CD4-positive, alpha-beta T cell treated with Interleukin-2 at 100 ng/mL for 4 hours (primary cell): Measurements from ENCODE around the gene ANAPC15.

Source experiments
- DNase-seq: peaks from one replicate; pipeline ENCODE4 v3.0.0-alpha.2; 2020; ENCODE audit warnings: low spot score

ANAPC15 gene

DNA sequence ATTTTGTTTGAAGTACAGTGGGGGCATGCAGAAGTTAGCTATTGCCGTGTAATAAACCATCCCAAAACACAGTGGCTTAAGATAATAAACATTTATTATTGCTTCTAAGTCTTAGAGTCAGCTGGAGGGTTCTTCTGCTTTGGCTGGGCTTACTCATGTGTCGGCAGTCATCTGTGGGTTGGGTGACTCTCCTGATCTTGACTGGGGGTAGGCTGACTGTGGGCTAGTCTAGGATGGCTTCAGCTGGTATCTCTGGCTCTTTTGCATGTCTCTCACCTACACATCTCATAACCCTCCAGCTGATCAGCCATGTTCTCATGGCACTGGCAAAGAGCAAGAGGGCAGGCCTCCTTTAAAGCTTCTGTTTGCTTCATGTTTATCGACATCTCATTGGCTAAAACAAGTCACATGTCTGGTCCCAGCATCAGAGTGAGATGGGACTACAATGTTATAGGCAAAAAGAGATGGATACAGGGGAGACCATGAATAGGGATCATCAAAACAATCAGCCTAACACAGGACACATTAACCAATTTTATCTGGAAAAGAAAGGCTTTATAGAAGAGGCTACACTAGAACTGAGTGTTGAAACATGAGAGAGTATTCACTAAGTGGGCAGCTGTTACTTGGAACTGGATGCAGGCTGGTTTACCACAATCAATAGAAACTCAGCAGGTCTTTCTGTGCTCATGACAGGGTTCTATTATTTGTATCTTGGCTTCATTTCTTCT is 26.7 kb downstream of the ANAPC15 start:
- no peak for DNase-seq

DNA sequence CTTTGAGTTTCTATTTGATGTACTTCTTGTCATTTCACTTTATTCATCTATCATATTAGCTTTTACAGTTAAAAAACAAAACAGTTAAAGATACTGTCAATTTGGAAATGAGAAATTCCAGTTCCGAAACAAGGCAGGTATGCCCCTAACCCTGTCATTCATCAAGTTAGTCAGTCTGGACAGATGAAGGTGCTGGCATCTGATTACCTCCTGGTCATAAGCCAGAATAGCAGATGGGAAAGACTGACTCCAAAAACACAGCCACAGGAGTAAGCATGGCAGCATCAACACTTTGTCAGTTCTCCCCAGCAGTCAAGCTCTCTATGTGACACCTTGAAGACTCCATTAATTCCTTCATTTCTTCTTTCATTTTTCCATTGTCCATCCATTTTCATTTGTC is 27.5 kb downstream of the ANAPC15 start:
- DNase-seq = no peak

GRCh38 chr11:72084076-72084475 is 28.4 kb downstream of the ANAPC15 start:
- DNase-seq = no peak

- no peak for DNase-seq
These were observed 29.1 kb downstream of the ANAPC15 start for GRCh38 chr11:72083414-72083813.

- no peak for DNase-seq
These were observed 30.6 kb downstream of the ANAPC15 start for GRCh38 chr11:72081821-72082453.

GRCh38 chr11:72081184-72081644 is 31.3 kb downstream of the ANAPC15 start:
- DNase-seq = no peak

DNA sequence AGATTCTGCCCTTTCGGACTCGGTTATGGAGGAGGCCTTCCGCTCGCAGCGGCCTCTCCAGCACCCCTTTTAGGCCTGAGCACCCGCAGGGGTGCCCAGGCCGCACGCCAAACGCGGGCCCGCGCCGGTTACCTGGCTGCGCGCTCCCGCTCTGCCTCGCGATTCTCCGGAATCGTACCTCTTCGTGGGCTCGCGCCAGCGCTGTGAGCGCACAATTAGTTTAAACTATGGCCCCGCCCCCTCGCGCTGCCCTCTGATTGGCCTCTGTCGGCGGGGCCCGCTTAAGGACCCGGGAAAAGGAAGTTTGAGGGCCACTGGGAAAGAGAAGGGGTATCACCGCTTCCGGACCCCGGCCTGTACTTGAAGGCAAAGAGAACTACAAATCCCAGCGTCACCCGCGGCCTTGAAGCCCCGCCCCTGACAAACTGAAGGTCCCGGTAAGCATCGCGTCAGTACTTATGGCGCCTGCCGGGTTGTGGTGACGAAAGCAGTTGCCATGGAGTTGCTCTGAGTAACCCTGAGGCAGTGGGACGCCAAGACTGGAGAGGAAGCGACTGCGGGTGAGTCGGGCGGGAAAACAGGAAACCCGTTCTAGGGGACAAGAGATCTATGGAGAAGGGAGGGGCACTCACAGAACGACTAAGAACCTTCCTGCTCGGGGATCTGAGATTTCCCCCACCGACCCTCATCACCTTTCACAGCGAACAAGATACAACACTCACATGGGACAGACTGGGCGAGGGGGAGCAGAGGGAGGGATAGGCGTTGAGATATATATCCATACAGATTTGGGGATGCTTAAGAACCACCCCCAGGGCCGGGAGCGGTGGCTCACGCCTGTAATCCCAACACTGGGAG is 31.9 kb downstream of the ANAPC15 start, which contains the start of the genes LRRC51 and NUMA1:
Gene LRRC51, plus strand, starts transcription at position 525 of the 858 bp plus-strand sequence. CDS start 8,234 bp downstream, outside the sequence.
Gene NUMA1, minus strand, starts transcription at position 217 of the 858 bp plus-strand sequence. CDS start 44,599 bp downstream, outside the sequence.
- peak; percentile 100 for DNase-seq

- DNase-seq = no peak
These were observed 32.6 kb downstream of the ANAPC15 start for GRCh38 chr11:72079819-72080325.

DNA sequence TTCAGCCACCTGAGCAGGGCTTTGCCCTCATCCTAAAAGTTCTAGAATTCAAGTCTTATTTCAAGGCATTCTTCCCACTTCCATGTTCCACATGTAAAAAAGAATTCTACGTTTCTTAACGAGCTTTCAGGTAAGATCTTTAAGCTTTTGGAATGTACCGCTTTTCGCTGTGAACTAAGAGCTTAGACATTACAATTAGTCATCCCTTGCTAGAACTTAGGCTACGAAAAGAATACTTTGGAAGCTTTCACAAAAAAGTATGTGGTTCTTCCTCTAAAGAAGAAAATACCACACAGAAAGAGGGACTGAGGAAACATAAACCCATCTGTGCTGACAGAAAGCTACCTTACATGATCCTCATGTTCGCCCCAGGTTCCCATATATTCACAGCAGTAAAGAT is 34.0 kb downstream of the ANAPC15 start:
- DNase-seq = no peak

DNA sequence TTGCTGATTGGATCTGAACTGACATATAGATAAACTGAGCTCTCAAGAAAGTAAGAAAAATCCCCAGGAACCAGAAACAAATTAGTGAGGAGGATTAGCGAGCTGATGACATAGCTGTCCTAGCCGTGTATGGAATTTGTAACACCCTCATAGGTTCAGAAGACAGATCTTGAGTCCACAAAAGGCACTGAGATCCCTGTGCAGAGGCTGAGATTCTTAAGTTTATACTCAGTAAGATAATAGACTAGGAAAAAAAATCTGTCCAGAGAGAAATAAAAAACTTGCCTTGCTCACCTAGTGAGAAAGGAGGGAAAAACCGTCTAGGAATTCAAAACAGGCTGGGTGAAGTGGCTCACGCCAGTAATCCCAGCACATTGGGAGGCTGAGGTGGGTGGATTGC is 36.7 kb downstream of the ANAPC15 start:
- no peak for DNase-seq

GRCh38 chr11:72075109-72075508 is 37.4 kb downstream of the ANAPC15 start:
- DNase-seq = no peak

GRCh38 chr11:72072348-72072747 is 40.1 kb downstream of the ANAPC15 start:
- DNase-seq = no peak

DNA sequence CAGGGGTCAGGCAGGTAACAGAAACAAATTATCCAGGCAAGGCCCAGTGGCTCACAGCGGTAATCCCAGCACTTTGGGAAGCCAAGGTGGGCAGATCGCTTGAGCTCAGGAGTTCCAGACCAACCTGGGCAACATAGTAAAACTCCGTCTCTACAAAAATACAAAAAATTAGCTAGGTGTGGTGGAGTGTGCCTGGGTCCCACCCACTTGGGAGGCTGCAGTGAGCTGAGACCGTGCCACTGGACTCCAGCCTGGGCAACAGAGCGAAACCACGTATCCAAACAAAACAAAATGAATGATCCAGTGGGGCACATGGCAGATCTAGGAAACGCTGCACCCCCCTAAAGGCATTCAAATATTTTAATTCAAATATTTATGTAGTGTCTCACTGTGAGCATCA is 42.0 kb downstream of the ANAPC15 start:
- DNase-seq = no peak

DNA sequence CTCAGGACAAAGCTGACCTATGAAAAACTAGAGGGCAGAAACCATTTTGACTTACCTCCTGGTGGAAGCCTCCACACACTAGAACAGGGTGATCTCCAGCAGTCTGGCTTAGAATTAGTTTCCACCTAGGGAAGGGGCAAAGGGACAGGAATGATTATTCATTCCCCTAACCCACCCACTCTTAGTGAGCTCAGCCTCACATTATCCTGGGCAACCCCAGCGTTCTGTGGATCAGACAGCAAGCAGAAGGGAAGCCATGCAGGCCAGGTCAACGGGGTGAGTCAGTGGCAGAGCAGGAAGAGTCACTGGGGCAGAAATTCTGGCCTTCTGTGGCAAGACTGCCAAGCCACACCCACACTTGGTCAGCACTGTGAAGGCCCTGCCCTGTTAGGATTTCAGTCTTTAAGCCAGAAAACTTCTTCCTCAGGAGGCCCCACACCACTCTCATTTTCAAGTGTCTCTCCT is 42.7 kb downstream of the ANAPC15 start:
- DNase-seq = no peak

- no peak for DNase-seq
These were observed 43.3 kb downstream of the ANAPC15 start for GRCh38 chr11:72069200-72069599.

- no peak for DNase-seq
These were observed 44.8 kb downstream of the ANAPC15 start for GRCh38 chr11:72067676-72068075.

- DNase-seq = no peak
These were observed 45.2 kb downstream of the ANAPC15 start for GRCh38 chr11:72067266-72067665.

- no peak for DNase-seq
These were observed 45.6 kb downstream of the ANAPC15 start for GRCh38 chr11:72066855-72067254.

DNA sequence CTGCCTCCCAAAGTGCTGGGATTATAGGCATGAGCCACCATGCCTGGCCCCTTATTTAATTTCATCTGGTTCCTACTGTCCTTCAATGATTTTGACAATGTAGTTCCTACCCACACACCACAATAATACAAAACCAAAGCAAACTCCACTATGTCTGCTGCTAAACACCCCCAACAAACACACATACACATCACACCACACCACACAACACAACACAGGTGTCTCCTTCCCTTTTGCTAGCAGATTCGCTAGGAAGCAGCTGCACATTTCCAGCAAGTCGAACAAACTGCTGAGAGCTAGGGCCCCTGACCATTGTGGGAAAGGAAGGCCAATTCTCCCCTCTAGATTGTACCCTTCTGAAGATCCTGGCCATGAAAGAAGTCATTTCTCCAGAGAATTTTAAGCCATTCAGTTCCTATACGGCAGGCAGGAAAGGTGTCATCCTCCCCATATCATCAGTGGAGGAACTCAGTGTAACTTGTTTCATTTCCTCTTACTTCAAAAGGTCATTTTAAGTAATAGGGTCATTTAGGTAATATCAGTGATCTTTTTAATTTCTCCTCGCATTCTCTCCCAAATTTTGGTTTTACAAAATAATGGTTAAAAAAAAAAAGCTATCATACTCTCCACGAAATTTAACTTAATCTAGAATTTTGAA is 50.6 kb downstream of the ANAPC15 start:
- DNase-seq = no peak
